Neural progenitor cell (in vitro differentiated cells): Measurements from ENCODE around the gene EYS. TPM values are rescaled to one million over a fixed set of nuclear protein-coding genes. Genes with fewer than 3 reads are reported as not detected.

Experiments
- DNase-seq: peaks from one replicate; pipeline ENCODE4 v3.0.0-alpha.2; 2016; ENCODE audit warnings: low spot score
- H2AFZ ChIP-seq: fragments of 200-600 bp; sonication (generic); replicated peaks from 2 replicates; pipeline ENCODE4 v1.6.1; 2016; ENCODE audit warnings: antibody characterized with exemption
- H3F3A ChIP-seq: fragments of 200-600 bp; sonication (generic); 2 replicates; pipeline ENCODE4 v1.6.1; 2016; ENCODE audit warnings: antibody characterized with exemption, low read depth
- H3K27ac ChIP-seq: fragments of 200-600 bp; sonication (generic); 2 replicates; pipeline ENCODE4 v1.5.1; 2016; ENCODE audit warnings: mild to moderate bottlenecking
- H3K27me3 ChIP-seq: fragments of 200-600 bp; sonication (generic); 2 replicates; pipeline ENCODE4 v1.6.1; 2016; ENCODE audit warnings: mild to moderate bottlenecking, moderate library complexity
- H3K36me3 ChIP-seq: fragments of 200-600 bp; sonication (generic); 2 replicates; pipeline ENCODE4 v1.5.1; 2016
- H3K4me1 ChIP-seq: fragments of 200-600 bp; sonication (generic); 2 replicates; pipeline ENCODE4 v1.6.1; 2016; ENCODE audit warnings: mixed run types
- H3K4me2 ChIP-seq: fragments of 200-600 bp; sonication (generic); 2 replicates; pipeline ENCODE4 v1.6.1; 2016
- H3K4me3 ChIP-seq: fragments of 200-600 bp; sonication (generic); 2 replicates; pipeline ENCODE4 v1.5.1; 2016
- H3K79me2 ChIP-seq: fragments of 200-600 bp; sonication (generic); 2 replicates; pipeline ENCODE4 v1.6.1; 2016; ENCODE audit warnings: low read depth
- H3K9ac ChIP-seq: fragments of 200-600 bp; sonication (generic); 2 replicates; pipeline ENCODE4 v1.6.1; 2016
- H3K9me3 ChIP-seq: fragments of 200-600 bp; sonication (generic); 2 replicates; pipeline ENCODE4 v1.5.1; 2016; ENCODE audit warnings: low read depth
- H4K20me1 ChIP-seq: fragments of 200-600 bp; sonication (generic); 2 replicates; pipeline ENCODE4 v1.6.1; 2016; ENCODE audit warnings: low read depth
- H3K27ac Mint-ChIP-seq: 3 replicates; pipeline ENCODE4 v1.8.0; 2021; ENCODE audit warnings: mixed read lengths
- H3K27me3 Mint-ChIP-seq: 2 replicates; pipeline ENCODE4 v1.8.0; 2022; ENCODE audit warnings: low read depth, mild to moderate bottlenecking, inconsistent platforms, moderate library complexity, mixed read lengths; ENCODE audit not compliant: insufficient read depth
- H3K36me3 Mint-ChIP-seq: 3 replicates; pipeline ENCODE4 v1.8.0; 2021; ENCODE audit warnings: mixed read lengths
- H3K4me1 Mint-ChIP-seq: 3 replicates; pipeline ENCODE4 v1.8.0; 2021; ENCODE audit warnings: mixed read lengths
- H3K4me3 Mint-ChIP-seq: 3 replicates; pipeline ENCODE4 v1.8.0; 2021; ENCODE audit warnings: mild to moderate bottlenecking, moderate library complexity, mixed read lengths
- H3K9me3 Mint-ChIP-seq: 3 replicates; pipeline ENCODE4 v1.8.0; 2020; ENCODE audit warnings: mixed read lengths
- EZH2 ChIP-seq: fragments of 200-600 bp; sonication (generic); IDR thresholded peaks from 2 replicates; pipeline ENCODE4 v1.6.1; 2017; ENCODE audit warnings: antibody characterized with exemption, mild to moderate bottlenecking, moderate library complexity
- EZH2phosphoT487 ChIP-seq: fragments of 200-600 bp; sonication (generic); IDR thresholded peaks from 2 replicates; pipeline ENCODE4 v1.6.1; 2017; ENCODE audit warnings: antibody characterized with exemption
- total RNA-seq: library from RNA; depleted of rRNA; stranded (reverse); fragments of >200 nt; gene quantifications from 2 replicates; pipeline ENCODE4 v1.2.3, GENCODE V29; 2015; ENCODE audit warnings: low replicate concordance
- TF ChIP-seq, protein P1 (sequence below): fragments of 200-600 bp; sonication (generic); IDR thresholded peaks from 2 replicates; pipeline ENCODE4 v1.5.1; 2017; ENCODE audit warnings: antibody characterized with exemption, mild to moderate bottlenecking

Gene EYS
- total RNA-seq, 1 donor from 2014 or later, result not detected

DNA sequence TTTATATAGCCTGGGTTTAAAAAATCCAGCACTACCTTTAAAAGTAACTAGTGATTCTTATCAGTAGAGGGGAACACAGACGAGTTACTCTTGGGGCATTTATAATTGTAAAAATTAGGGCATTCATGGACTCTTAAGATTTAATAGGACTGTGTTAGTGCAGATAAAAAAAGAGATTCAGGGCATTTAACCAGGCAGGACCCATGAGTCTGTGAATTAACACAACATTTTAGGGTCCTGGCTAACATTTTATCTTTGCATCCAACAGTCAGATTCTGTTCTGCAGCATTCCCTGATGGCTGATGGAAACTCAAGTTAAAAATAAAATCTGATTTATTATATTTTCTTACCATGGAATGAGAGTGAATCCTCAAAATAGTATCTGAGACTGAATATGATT is 1297.1 kb downstream of the EYS start:
- Histone ChIP-seq H3K4me3 (no peak overlapping the region), H4K20me1 (no peaks in the 10 kb centered on the region), H3K4me1 (no peaks in the 10 kb centered on the region), H3K9ac (no peak overlapping the region), H3K27ac (no peak overlapping the region), H3K36me3 (no peaks in the 10 kb centered on the region), H3K4me2 (no peak overlapping the region), H3F3A (no peaks in the 10 kb centered on the region), H3K79me2 (no peaks in the 10 kb centered on the region), H3K27me3 (no peaks in the 10 kb centered on the region), H2AFZ (no peak overlapping the region), H3K9me3 (no peaks in the 10 kb centered on the region)
- TF ChIP-seq EZH2phosphoT487 (no peak), EZH2 (no peak)
- TF ChIP-seq, protein P1, sequence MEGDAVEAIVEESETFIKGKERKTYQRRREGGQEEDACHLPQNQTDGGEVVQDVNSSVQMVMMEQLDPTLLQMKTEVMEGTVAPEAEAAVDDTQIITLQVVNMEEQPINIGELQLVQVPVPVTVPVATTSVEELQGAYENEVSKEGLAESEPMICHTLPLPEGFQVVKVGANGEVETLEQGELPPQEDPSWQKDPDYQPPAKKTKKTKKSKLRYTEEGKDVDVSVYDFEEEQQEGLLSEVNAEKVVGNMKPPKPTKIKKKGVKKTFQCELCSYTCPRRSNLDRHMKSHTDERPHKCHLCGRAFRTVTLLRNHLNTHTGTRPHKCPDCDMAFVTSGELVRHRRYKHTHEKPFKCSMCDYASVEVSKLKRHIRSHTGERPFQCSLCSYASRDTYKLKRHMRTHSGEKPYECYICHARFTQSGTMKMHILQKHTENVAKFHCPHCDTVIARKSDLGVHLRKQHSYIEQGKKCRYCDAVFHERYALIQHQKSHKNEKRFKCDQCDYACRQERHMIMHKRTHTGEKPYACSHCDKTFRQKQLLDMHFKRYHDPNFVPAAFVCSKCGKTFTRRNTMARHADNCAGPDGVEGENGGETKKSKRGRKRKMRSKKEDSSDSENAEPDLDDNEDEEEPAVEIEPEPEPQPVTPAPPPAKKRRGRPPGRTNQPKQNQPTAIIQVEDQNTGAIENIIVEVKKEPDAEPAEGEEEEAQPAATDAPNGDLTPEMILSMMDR, result no peak
- no peaks in the 10 kb centered on the region for H3K9me3 Mint-ChIP-seq
- no peak overlapping the region for H3K4me3 Mint-ChIP-seq
- no peak overlapping the region for H3K27ac Mint-ChIP-seq
- no peaks in the 10 kb centered on the region for H3K36me3 Mint-ChIP-seq
- no peak for DNase-seq
- no peaks in the 10 kb centered on the region for H3K4me1 Mint-ChIP-seq
- no peaks in the 10 kb centered on the region for H3K27me3 Mint-ChIP-seq

DNA sequence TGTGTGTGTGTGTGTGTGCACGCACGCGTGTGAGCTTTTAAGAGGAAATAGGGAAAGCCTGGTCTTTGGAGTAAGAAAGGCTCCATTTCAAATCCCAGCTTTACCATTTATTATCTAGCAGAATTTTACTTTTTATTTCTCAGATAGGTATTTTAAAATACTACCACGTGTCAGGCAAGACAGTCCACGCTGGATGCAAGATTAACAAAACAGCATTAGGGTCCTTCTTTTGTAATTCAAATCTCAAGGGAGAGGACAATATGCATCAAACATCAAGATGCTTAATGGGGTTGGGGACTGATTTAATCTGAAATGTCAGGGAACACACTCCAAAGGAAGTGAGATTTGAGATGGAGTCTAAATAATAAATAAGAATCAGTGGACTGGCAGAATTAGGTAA is 1302.6 kb downstream of the EYS start:
- TF ChIP-seq EZH2phosphoT487, result no peak
- TF ChIP-seq, protein P1, result no peak
- TF ChIP-seq EZH2, result no peak
- no peak overlapping the region for H3K27ac Mint-ChIP-seq
- Histone ChIP-seq H3K27ac (no peak overlapping the region), H3F3A (no peaks in the 10 kb centered on the region), H3K4me3 (no peak overlapping the region), H3K9me3 (no peaks in the 10 kb centered on the region), H3K27me3 (no peaks in the 10 kb centered on the region), H3K79me2 (no peaks in the 10 kb centered on the region), H2AFZ (no peak overlapping the region), H4K20me1 (no peaks in the 10 kb centered on the region), H3K9ac (no peak overlapping the region), H3K4me2 (no peak overlapping the region), H3K4me1 (no peaks in the 10 kb centered on the region), H3K36me3 (no peaks in the 10 kb centered on the region)
- H3K4me1 Mint-ChIP-seq, result no peaks in the 10 kb centered on the region
- H3K36me3 Mint-ChIP-seq, result no peaks in the 10 kb centered on the region
- no peak overlapping the region for H3K4me3 Mint-ChIP-seq
- no peak for DNase-seq
- no peaks in the 10 kb centered on the region for H3K9me3 Mint-ChIP-seq
- no peaks in the 10 kb centered on the region for H3K27me3 Mint-ChIP-seq

DNA sequence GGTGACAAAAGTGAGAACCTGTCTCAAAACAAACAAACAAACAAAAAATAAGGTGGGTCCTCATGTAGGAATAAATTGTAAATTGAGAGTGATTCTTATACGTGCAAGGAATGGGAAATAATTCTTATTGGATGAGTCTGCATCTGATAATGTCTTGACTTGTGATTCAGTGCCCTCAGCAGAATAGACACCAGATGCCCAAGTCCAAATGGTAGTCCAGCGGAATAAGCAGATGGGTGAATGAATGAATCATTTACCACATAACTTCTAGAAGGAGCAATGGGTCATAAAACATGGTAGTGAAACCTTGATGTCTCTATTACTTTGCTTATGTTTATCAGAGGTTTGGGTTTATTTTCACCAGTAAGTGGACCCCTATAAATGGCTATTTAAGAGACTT is 1323.7 kb downstream of the EYS start:
- no peak overlapping the region for H3K4me2 ChIP-seq
- no peaks in the 10 kb centered on the region for H3K79me2 ChIP-seq
- H3K4me3 Mint-ChIP-seq, result no peak overlapping the region
- no peaks in the 10 kb centered on the region for H3K4me1 ChIP-seq
- H3K4me1 Mint-ChIP-seq, result peaks cover 6% of the 10 kb centered on the region
- H3K4me3 ChIP-seq, result no peak overlapping the region
- no peak overlapping the region for H3K27ac ChIP-seq
- H3F3A ChIP-seq, result no peaks in the 10 kb centered on the region
- no peak for DNase-seq
- no peaks in the 10 kb centered on the region for H3K36me3 Mint-ChIP-seq
- no peak overlapping the region for H3K9ac ChIP-seq
- H3K36me3 ChIP-seq, result no peaks in the 10 kb centered on the region
- H2AFZ ChIP-seq, result no peak overlapping the region
- no peaks in the 10 kb centered on the region for H3K9me3 Mint-ChIP-seq
- no peaks in the 10 kb centered on the region for H3K9me3 ChIP-seq
- H4K20me1 ChIP-seq, result no peaks in the 10 kb centered on the region
- no peaks in the 10 kb centered on the region for H3K27me3 ChIP-seq
- TF ChIP-seq, protein P1, result no peak
- TF ChIP-seq EZH2phosphoT487, result no peak
- no peak for TF ChIP-seq EZH2
- no peaks in the 10 kb centered on the region for H3K27me3 Mint-ChIP-seq
- H3K27ac Mint-ChIP-seq, result no peak overlapping the region

DNA sequence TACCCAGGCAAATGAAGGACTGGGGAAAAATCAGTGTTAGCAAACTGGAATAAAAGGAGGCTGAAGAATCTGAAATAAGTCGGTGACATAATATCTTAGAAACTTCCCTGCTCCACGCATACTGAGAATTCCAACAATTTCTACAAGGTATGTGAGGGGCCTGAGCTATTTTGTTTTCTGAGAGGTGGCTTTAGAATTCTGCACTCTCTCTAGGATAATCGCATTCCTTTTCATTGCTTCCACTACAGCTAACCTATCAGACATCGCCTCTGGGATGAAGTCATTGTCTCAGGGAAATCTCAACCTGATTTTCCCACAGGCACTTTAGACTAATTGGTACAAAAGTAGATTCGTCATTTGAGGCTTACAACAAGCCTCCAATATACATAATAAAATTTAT is 1330.6 kb downstream of the EYS start:
- peak; percentile 74 for DNase-seq
- no peaks in the 10 kb centered on the region for H3K27me3 ChIP-seq
- H3K27ac ChIP-seq, result peak overlapping the region; percentile 86
- H3K79me2 ChIP-seq, result no peaks in the 10 kb centered on the region
- no peaks in the 10 kb centered on the region for H3K36me3 ChIP-seq
- Mint-ChIP-seq H3K9me3 (peaks cover 1% of the 10 kb centered on the region), H3K4me1 (peaks cover 3% of the 10 kb centered on the region), H3K4me3 (no peak overlapping the region), H3K27me3 (no peaks in the 10 kb centered on the region), H3K36me3 (no peaks in the 10 kb centered on the region), H3K27ac (no peak overlapping the region)
- H3K9me3 ChIP-seq, result no peaks in the 10 kb centered on the region
- no peak overlapping the region for H3K4me2 ChIP-seq
- H4K20me1 ChIP-seq, result no peaks in the 10 kb centered on the region
- H3K4me3 ChIP-seq, result no peak overlapping the region
- TF ChIP-seq EZH2, result no peak
- TF ChIP-seq, protein P1, result no peak
- TF ChIP-seq EZH2phosphoT487, result no peak
- no peaks in the 10 kb centered on the region for H3F3A ChIP-seq
- H3K9ac ChIP-seq, result no peak overlapping the region
- peaks cover 11% of the 10 kb centered on the region for H3K4me1 ChIP-seq
- H2AFZ ChIP-seq, result peak overlapping the region; percentile 65
